ENCODE results near the gene FAM98A. TPM values are rescaled to one million over a fixed set of nuclear protein-coding genes. Genes with fewer than 3 reads are reported as not detected.

The FAM98A gene
- total and polyA plus RNA-seq, 2 of the 4 experiments (the other 2 are of a cell fraction), result 113 to 131 TPM

GRCh38 chr2:33577084-33577483 is 22.0 kb downstream of the FAM98A start:
- no peak overlapping the region for H3K9ac ChIP-seq (ENCODE audit: low read depth, low read length)
- H2BK15ac ChIP-seq (ENCODE audit: low read depth, low read length), result no peak overlapping the region
- POLR2A ChIA-PET (ENCODE audit: unreplicated experiment), result no interaction called here
- H3K4me3 ChIP-seq (ENCODE audit: insufficient read depth, low read depth, low read length), result no peak overlapping the region
- no peaks in the 10 kb centered on the region for H3K9me1 ChIP-seq (ENCODE audit: insufficient read depth, low read length)
- H2AK5ac ChIP-seq (ENCODE audit: low read depth, low read length), result no peak overlapping the region
- H4K20me1 ChIP-seq (ENCODE audit: insufficient read depth, low read length), result no peaks in the 10 kb centered on the region
- ATAC-seq (ENCODE audit: low read depth), result no peak
- H4K91ac ChIP-seq (ENCODE audit: insufficient read depth, low read depth, low read length), result no peak overlapping the region
- 0 out of 2 replicates have a peak overlapping the region, but pooled peaks have one; percentile 41 for H4K5ac ChIP-seq (ENCODE audit: low read depth, low read length)
- no peak overlapping the region for H2BK120ac ChIP-seq (ENCODE audit: low read depth, low read length)
- H2AK9ac ChIP-seq (replicated peaks; ENCODE audit: low read depth, low read length, poor library complexity), result no peak overlapping the region
- peaks cover 0 to 12% of the 10 kb centered on the region in 2 experiments; a peak in 2 of 4 replicates for H3K79me1 ChIP-seq (ENCODE audit: low read depth in 1 of 2, low read length in 2 of 2)
- no peaks in the 10 kb centered on the region for H3K9me3 ChIP-seq (ENCODE audit: control insufficient read depth, insufficient read depth, low read length)
- 100% methylated on average over 2 of the region's 8 CpGs; no CpG with 5 or more reads in 1 of the 2 experiments for WGBS, 2 experiments (ENCODE audit: extremely low coverage in 2 of 2, insufficient read length in 1 of 2)
- no peak overlapping the region for H3K27ac ChIP-seq (ENCODE audit: insufficient read depth, low read length)
- no peak overlapping the region for H2BK5ac ChIP-seq (ENCODE audit: low read depth, low read length, poor library complexity, severe bottlenecking)
- H2BK20ac ChIP-seq (ENCODE audit: low read depth, low read length), result no peak overlapping the region
- no peak overlapping the region for H2AFZ ChIP-seq (replicated peaks; ENCODE audit: low read length, poor library complexity)
- no peak overlapping the region for H3K23ac ChIP-seq (ENCODE audit: low read depth, low read length)
- H3K27me3 ChIP-seq (ENCODE audit: control insufficient read depth, insufficient read depth, low read length), result no peaks in the 10 kb centered on the region
- no peak overlapping the region for H3K56ac ChIP-seq (ENCODE audit: extremely low read depth, insufficient read depth, low read length)
- no peak for DNase-seq
- no peaks in the 10 kb centered on the region for H3K36me3 ChIP-seq (ENCODE audit: control insufficient read depth, insufficient read depth, low read length)
- no peaks in the 10 kb centered on the region for H3K4me1 ChIP-seq (ENCODE audit: control insufficient read depth, insufficient read depth, low read length)
- no peak overlapping the region for H3K4ac ChIP-seq (ENCODE audit: low read depth, low read length)
- intact Hi-C loops (cut with micrococcal nuclease), result no loop called here
- H3K18ac ChIP-seq (ENCODE audit: low read depth, low read length), result no peak overlapping the region
- CTCF ChIA-PET, result interaction anchor here (0.6 kb wide), 1 partner anchor 65 kb away, joined by 3 read pairs; no protein-coding TSS in a partner anchor
- H3K4me2 ChIP-seq (ENCODE audit: low read depth, low read length), result no peak overlapping the region; the same call in 1 of the 2 replicates
- H4K8ac ChIP-seq (ENCODE audit: low read depth in 2 of 2, low read length in 2 of 2), result peak overlapping the region in 1 of 2 experiments; percentile 76; a peak in 1 of 4 replicates
- no TSS peak for BruUV-seq (replicated peaks)
- H3K14ac ChIP-seq (replicated peaks; ENCODE audit: low read depth, low read length), result no peak overlapping the region
- dilution Hi-C loops (cut with HindIII; ENCODE audit: low sequenced_read_pairs, unreplicated experiment), result no loop called here
- in situ Hi-C loops (cut with MboI; ENCODE audit: low sequenced_read_pairs), result no loop called here
- TF ChIP-seq MAZ (IDR thresholded peaks at IDR 0.05; ENCODE audit: borderline replicate concordance, low read depth, low read length) (no peak), RAD21 (IDR thresholded peaks at IDR 0.05; ENCODE audit: low read length) (no peak), CEBPB (IDR thresholded peaks at IDR 0.05; ENCODE audit: low read depth, low read length) (no peak), MXI1 (IDR thresholded peaks at IDR 0.05; ENCODE audit: borderline replicate concordance, low read depth, low read length) (no peak), RFX5 (IDR thresholded peaks at IDR 0.05; ENCODE audit: low read depth, low read length) (no peak)

Data from IMR-90 (cell line).